Right lobe of liver (tissue), 6 donors: ENCODE results near the gene GATB. TPM values are rescaled to one million over a fixed set of nuclear protein-coding genes. Genes with fewer than 3 reads are reported as not detected.

ENCODE experiments used
- ATAC-seq, 4 donors: fragments of 200-7000 bp; cut with Tn5 transposase; one replicate each; pipeline ENCODE4 v1.9.1; 2020; ENCODE audit warnings: mild to moderate bottlenecking in 4 of 4, moderate library complexity in 4 of 4
- DNase-seq, 3 donors: peaks; one replicate each; pipeline ENCODE4 v3.0.0-alpha.2; 2020
- H3K27ac ChIP-seq, 3 donors: fragments of 200-600 bp; one replicate each; pipeline ENCODE4 v1.8.0; 2022
- H3K27me3 ChIP-seq, 2 donors: fragments of 200-600 bp; one replicate each; pipeline ENCODE4 v1.8.0; 2022
- H3K36me3 ChIP-seq, 4 donors: fragments of 200-600 bp; sonication (generic) in 1 of 4; one replicate each; pipeline versions ENCODE4 v1.5.1 to v1.8.0; 2017 to 2022; ENCODE audit warnings: control low read depth in 1 of 4
- H3K4me1 ChIP-seq, 4 donors: fragments of 200-600 bp; sonication (generic) in 1 of 4; one replicate each; pipeline versions ENCODE4 v1.5.1 to v1.8.0; 2017 to 2022; ENCODE audit warnings: control low read depth in 1 of 4
- H3K4me3 ChIP-seq, 3 donors: fragments of 200-600 bp; one replicate each; pipeline ENCODE4 v1.8.0; 2022
- H3K9me3 ChIP-seq, 4 donors: fragments of 200-600 bp; sonication (generic) in 1 of 4; one replicate each; pipeline versions ENCODE4 v1.5.1 to v1.8.0; 2017 to 2022; ENCODE audit warnings: control low read depth in 1 of 4
- POLR2A ChIP-seq: fragments of 450-650 bp; IDR thresholded peaks from one replicate; pipeline ENCODE4 v1.6.1; 2017; ENCODE audit warnings: antibody characterized with exemption, mild to moderate bottlenecking
- WGBS: methylation state at CpG from one replicate; pipeline ENCODE4 v1.1.6; 2018; ENCODE audit warnings: low coverage, low lambda C conversion rate; ENCODE audit not compliant: insufficient coverage; ENCODE audit errors: missing lambda C conversion rate; 5-methylcytosine and 5-hydroxymethylcytosine counted together
- intact Hi-C, 2 donors: fragments of 100-400 bp; cut with DNase I; formaldehyde crosslinking; loops; one replicate each; pipeline versions ENCODE4 v1.11.2 to v1.14.1; 2022
- total RNA-seq, 6 experiments: library from RNA; depleted of rRNA in 2 of 6; stranded (reverse); fragments of >200 nt in 2 of 6; fragmentation: NEBNext Ultra II Directional in 3 of 6; extraction: Animal tissue kit (Norgen Biotek cat#: 25700) in 3 of 6; gene quantifications; one replicate each; pipeline versions ENCODE4 v1.1.0 to v1.2.4, GENCODE V29; 2016 to 2023
- TF ChIP-seq, protein P1 (sequence below), 4 donors: fragments of 200-600 bp in 3 of 4; fragments of 450-650 bp in 1 of 4; IDR thresholded peaks; one replicate each; pipeline versions ENCODE4 v1.5.1 to v1.8.0; 2016 to 2022; ENCODE audit warnings: antibody characterized with exemption in 4 of 4, mild to moderate bottlenecking in 2 of 4
- donor health status: DM: no; HTN: yes; CAD: no.
- donor health status: DM: no; HTN: no; CAD: no.
- donor health status: DM: no; HTN: no; CAD: no.
- donor health status: DM: no; HTN: yes; CAD: no.
- donor health status: DM: no; HTN: yes; CAD: no.

Gene GATB
- total RNA-seq, 6 experiments from 2014 or later: 16.5 to 38.7 (median 17.5) TPM

DNA sequence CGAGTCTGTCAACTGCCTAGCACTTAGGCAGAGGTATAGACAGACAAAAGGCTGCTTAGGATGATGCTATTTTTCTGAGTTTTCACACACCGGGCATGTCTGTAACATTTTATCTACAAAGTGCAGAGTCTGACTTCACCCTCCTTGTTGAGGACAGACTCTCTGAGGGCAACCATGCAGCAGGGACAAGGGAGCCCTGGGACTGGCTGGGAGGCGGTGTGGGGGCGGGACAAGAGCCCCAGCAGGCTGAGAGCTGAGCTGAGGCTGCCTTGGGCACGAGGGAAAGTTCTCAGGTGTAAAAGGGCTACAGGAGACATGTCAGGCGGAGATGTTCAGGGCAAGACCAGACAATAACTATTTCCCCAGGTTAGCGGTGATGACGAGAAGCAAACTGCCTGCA, 81.6 kb downstream of the GATB start:
- TF ChIP-seq POLR2A: no peak
- TF ChIP-seq, protein P1, sequence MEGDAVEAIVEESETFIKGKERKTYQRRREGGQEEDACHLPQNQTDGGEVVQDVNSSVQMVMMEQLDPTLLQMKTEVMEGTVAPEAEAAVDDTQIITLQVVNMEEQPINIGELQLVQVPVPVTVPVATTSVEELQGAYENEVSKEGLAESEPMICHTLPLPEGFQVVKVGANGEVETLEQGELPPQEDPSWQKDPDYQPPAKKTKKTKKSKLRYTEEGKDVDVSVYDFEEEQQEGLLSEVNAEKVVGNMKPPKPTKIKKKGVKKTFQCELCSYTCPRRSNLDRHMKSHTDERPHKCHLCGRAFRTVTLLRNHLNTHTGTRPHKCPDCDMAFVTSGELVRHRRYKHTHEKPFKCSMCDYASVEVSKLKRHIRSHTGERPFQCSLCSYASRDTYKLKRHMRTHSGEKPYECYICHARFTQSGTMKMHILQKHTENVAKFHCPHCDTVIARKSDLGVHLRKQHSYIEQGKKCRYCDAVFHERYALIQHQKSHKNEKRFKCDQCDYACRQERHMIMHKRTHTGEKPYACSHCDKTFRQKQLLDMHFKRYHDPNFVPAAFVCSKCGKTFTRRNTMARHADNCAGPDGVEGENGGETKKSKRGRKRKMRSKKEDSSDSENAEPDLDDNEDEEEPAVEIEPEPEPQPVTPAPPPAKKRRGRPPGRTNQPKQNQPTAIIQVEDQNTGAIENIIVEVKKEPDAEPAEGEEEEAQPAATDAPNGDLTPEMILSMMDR (IDR thresholded peaks at IDR 0.05): no peak
- 92% methylated on average over 5 of the region's 8 CpGs for WGBS
- Histone ChIP-seq H3K27ac (no peak overlapping the region), H3K36me3 (no peaks in the 10 kb centered on the region), H3K27me3 (no peaks in the 10 kb centered on the region), H3K4me3 (no peak overlapping the region), H3K4me1 (no peaks in the 10 kb centered on the region), H3K9me3 (no peaks in the 10 kb centered on the region)
- intact Hi-C loops: no loop called here
- no peak for DNase-seq
- no peak for ATAC-seq

DNA sequence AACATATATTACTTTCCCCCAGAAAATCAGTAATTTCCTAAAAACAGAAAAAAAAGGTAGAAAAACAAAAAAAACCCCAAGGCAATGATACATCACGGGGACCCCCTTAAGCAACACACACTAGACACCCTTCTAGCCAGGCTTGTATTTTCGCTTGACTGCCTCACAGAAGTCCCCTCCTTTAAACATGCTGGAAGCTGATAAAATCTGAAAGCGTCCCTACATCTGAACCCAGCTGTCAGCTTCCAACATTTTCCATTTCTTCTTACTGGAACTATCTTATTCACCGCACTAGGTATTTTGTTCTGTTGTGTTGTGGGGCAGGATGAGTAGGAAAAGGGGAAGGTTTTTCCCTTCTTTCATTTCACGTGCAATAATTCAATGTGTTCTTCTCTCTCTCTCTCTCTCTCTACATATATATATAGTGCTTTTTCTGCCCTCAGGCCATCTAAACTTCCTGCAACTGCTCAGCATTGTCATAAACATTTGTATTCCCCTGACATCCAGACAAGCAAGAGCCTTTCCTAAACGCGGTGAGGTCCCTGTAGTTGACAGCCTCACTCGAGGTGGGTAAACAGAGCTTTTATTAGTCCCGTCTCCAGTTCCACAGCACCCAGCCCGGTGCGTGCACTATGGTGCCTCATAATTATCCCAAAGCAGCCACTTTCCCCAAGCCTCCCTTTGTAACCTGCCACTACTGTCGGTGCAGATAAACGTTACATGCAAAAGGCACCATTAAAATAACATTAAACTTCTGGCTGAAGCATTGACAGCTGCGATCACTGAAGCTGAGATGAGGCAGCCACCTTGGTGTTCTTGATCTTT, 82.5 kb downstream of the GATB start:
- Histone ChIP-seq H3K9me3 (no peaks in the 10 kb centered on the region), H3K36me3 (no peaks in the 10 kb centered on the region), H3K4me1 (no peaks in the 10 kb centered on the region), H3K4me3 (no peak overlapping the region), H3K27ac (no peak overlapping the region), H3K27me3 (no peaks in the 10 kb centered on the region)
- 72% methylated on average over 13 of the region's 14 CpGs for WGBS
- ATAC-seq (no peak), DNase-seq (no peak)
- TF ChIP-seq, protein P1 (IDR thresholded peaks at IDR 0.05): no peak
- TF ChIP-seq POLR2A: no peak
- intact Hi-C loops: no loop called here

DNA sequence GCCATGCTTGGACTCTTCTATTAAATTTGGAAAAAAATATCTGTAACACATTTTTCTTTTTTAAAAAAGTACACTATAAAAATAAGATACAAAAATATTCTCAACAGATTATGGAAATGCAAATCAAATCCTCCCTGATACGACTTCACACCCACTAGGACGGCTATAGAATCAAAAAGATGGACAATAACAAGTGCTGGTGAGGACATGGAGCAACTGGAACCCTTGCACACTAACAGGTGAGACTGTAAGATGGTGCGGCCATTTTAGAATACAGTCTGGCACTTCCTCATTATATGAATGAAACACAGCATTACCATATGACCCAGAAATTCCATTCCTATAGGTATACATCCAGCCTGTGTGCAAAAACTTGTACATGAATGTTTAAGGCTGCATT, 83.6 kb downstream of the GATB start:
- H3K36me3 ChIP-seq: no peaks in the 10 kb centered on the region
- intact Hi-C loops: no loop called here
- 67% methylated on average over 3 of the region's 3 CpGs for WGBS
- DNase-seq (no peak), ATAC-seq (no peak)
- H3K9me3 ChIP-seq: no peaks in the 10 kb centered on the region
- no peak overlapping the region for H3K4me3 ChIP-seq
- H3K27ac ChIP-seq: no peak overlapping the region
- H3K27me3 ChIP-seq: no peaks in the 10 kb centered on the region
- no peak for TF ChIP-seq POLR2A
- TF ChIP-seq, protein P1 (IDR thresholded peaks at IDR 0.05): no peak
- no peaks in the 10 kb centered on the region for H3K4me1 ChIP-seq

DNA sequence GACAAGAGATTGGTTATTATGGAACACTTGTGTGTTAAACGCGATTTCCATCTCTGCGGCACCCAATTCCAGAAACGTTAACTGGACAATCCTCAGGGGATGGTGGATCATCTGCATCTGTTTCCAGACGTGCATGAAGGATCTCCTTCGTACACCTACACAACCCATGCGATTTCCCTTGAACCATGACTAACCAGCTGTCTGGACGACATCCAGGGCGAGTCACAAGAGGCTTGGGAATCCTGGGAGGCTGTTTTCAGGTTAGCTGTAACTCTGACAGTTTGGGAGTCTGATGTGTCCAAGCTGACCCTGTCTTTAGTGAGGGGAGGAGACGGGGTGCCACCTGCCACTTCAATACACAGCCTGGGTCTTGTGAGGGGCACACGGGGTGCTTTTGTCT, 84.5 kb downstream of the GATB start:
- intact Hi-C loops: no loop called here
- Histone ChIP-seq H3K9me3 (no peaks in the 10 kb centered on the region), H3K4me3 (no peak overlapping the region), H3K4me1 (no peaks in the 10 kb centered on the region), H3K27me3 (no peaks in the 10 kb centered on the region), H3K27ac (no peak overlapping the region), H3K36me3 (no peaks in the 10 kb centered on the region)
- WGBS: 91% methylated on average over 9 of the region's 11 CpGs
- DNase-seq (no peak), ATAC-seq (no peak)
- TF ChIP-seq POLR2A: no peak
- TF ChIP-seq, protein P1 (IDR thresholded peaks at IDR 0.05): no peak
